HFF-Myc (cell line): ENCODE measurements around the gene TBCD.

Experiments
- DNase-seq: peaks from one replicate; pipeline ENCODE4 v3.0.0-alpha.2; 2011; ENCODE audit warnings: low read depth; ENCODE audit errors: extremely low read depth
- H3K4me3 ChIP-seq: replicated peaks from 2 replicates; pipeline ENCODE4 v1.5.1; 2011; ENCODE audit warnings: low read depth, mild to moderate bottlenecking, control low read depth, low read length
- TF ChIP-seq, protein P1 (sequence below): IDR thresholded peaks from 2 replicates; pipeline ENCODE4 v1.5.1; 2012; ENCODE audit warnings: mild to moderate bottlenecking, low read depth, low read length, control low read depth; ENCODE audit errors: missing control alignments

Gene TBCD

DNA sequence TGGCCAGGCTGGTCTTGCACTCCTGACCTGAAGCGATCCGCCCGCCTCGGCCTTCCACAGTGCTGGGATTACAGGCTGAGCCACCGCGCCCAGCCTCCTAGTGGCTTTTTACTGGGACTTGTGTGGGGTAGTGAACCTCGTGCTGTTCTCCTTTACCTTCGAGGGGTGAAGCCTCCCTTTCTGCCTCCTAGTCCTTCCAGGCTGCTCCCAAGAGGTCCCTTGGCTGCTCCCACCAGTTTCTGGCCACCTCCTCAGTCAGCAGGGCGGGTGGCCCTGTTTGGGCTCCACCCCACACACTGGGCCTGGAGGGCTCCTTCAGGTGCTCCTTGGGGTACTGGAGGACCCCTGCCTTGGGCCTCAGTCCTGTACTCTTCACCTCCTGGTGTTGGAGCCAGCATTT lies 158.9 kb downstream of the TBCD start:
- TF ChIP-seq, protein P1, sequence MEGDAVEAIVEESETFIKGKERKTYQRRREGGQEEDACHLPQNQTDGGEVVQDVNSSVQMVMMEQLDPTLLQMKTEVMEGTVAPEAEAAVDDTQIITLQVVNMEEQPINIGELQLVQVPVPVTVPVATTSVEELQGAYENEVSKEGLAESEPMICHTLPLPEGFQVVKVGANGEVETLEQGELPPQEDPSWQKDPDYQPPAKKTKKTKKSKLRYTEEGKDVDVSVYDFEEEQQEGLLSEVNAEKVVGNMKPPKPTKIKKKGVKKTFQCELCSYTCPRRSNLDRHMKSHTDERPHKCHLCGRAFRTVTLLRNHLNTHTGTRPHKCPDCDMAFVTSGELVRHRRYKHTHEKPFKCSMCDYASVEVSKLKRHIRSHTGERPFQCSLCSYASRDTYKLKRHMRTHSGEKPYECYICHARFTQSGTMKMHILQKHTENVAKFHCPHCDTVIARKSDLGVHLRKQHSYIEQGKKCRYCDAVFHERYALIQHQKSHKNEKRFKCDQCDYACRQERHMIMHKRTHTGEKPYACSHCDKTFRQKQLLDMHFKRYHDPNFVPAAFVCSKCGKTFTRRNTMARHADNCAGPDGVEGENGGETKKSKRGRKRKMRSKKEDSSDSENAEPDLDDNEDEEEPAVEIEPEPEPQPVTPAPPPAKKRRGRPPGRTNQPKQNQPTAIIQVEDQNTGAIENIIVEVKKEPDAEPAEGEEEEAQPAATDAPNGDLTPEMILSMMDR: no peak
- no peak overlapping the region for H3K4me3 ChIP-seq
- DNase-seq: no peak

DNA sequence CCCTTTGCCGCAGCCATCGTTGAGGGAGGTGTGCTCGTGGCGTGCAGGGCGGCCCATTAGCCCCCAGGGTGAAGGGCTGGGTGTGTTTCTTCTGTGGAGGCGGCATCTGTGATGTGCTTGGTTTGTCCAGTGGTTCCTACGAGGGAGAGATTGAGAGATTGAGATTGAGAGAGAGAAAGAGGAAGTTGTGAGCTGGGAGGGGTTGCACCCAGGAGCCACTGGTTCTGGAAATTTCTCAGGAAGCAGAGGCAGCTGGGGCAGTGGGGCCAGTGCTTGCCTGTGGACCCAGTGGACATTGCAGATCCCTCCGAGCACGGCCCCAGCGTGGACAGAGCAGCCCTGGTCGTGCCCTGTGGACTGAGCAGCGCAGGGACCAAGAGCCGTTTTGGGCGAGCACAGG lies 160.0 kb downstream of the TBCD start:
- TF ChIP-seq, protein P1: no peak
- DNase-seq: no peak
- H3K4me3 ChIP-seq: no peak overlapping the region

DNA sequence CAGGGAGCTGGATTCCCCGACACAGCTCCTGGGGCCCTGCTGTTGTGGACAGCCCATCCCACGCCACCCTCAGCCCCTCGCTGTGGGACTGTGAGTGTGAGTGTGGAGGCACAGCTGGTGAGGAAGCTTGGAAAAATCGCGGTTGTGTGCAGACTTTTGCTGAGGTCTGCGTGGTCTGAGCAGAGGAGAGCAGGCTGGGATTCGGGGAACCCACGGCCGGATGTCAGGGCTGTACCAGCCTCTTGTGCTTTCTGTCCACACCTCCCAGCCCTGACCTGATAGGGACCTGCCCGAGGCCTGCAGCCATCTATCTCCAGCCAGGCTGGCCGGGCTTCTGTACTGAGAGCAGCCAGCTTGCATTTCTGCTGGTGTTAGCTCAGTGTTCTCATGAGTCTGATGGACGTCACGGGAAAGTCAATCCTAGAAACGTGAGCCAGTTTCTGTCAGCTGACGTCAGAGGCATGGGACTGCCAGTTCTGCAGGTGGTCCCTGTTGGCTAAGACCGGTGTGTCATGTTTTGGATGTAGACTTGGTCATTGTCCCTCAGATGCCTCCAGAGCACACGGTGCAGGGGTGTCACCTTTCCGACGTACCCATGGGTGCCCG lies 160.7 kb downstream of the TBCD start:
- no peak overlapping the region for H3K4me3 ChIP-seq
- no peak for DNase-seq
- TF ChIP-seq, protein P1: no peak

DNA sequence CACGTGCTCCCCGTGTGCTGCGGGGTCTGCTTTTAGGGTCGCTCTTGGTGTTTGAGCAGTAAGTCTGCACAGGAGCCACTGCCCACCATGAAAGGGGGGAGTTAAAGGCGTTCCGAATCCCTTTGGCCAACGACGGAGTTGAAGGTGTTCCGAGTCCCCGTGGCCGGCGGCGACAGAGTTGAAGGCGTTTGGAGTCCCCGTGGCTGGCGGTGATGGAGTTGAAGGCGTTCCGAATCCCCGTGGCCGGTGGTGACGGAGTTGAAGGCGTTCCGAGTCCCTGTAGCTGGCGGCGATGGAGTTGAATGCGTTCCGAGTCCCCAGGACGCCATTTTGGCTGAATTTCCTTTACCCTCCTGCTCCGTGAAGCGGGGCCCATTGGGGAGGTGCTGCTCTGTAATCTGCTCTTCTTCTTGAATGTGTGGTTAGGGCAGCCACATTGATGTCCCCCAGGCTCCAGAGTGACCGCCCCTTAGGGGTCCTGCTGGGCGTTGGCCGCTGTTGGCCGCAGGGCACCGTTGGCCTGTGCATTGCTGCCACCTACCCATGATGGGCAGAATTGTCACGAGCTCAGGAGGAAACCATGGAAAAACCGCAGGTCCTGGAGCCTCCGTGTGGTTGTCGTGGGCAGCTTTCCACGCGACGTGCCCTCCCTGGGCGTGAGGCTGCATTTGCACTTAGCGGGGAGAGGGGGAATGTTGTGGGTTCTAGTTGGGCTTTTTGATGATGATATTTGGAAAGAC lies 161.6 kb downstream of the TBCD start:
- TF ChIP-seq, protein P1: peak; percentile 26
- no peak overlapping the region for H3K4me3 ChIP-seq
- no peak for DNase-seq

DNA sequence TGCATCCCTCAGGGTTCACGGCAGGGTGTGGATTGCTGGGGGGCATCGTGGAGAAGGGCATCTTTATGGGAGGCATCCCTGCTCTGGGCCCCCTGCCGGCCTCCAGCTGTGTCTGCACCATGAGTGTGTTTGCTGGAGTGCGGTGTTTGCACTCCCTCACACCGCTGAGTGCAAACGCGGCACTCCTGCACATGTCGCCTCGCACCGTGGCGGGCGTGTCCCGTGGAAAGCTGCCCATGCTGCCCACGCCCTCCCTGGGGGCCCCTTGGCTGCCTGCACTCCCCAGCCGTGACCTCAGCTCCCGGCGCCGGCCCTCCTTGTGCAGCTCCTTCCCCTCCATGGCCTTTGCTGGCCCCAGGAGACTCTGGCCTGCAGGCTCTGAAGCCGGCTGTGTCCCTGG lies 162.5 kb downstream of the TBCD start:
- no peak for DNase-seq
- no peak overlapping the region for H3K4me3 ChIP-seq
- TF ChIP-seq, protein P1: peak; percentile 39

DNA sequence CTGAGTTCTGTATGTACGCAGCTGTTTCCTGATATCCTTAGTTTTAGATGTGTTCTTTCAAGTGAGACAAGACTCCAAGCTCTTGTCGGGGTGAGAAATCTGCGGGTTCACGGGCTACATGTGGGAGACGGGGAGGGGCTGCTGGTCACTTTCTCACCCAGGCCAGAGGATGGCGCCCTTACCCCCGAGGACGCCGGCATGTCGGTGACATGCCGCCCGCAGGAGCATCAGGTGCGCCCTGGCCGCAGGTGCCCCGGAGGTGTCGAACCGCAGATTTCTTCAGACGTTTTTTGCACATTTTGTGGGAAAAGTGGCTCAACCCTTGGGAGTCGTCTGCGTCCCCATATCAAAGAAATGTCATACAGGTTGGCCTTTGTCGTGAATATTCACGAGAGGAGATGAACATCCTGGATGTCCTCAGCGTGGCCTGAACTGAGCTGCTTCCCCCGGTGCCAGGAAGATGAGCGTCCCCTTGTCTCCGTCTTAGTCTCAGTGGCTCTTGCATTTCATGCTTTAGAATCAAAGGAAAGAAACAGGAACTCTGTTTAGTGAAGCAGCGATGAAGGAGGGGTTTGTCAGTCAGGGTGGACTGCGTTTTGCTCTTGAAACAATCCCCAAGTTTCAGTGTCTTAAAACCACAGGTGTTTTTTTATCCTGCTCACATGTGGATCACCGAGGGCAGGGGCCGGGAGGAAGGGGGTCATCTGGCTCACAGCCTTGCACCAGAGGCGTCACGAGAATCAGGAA lies 163.3 kb downstream of the TBCD start:
- no peak overlapping the region for H3K4me3 ChIP-seq
- TF ChIP-seq, protein P1: no peak
- no peak for DNase-seq
